ENCODE data around the gene TMEM141.

DNA sequence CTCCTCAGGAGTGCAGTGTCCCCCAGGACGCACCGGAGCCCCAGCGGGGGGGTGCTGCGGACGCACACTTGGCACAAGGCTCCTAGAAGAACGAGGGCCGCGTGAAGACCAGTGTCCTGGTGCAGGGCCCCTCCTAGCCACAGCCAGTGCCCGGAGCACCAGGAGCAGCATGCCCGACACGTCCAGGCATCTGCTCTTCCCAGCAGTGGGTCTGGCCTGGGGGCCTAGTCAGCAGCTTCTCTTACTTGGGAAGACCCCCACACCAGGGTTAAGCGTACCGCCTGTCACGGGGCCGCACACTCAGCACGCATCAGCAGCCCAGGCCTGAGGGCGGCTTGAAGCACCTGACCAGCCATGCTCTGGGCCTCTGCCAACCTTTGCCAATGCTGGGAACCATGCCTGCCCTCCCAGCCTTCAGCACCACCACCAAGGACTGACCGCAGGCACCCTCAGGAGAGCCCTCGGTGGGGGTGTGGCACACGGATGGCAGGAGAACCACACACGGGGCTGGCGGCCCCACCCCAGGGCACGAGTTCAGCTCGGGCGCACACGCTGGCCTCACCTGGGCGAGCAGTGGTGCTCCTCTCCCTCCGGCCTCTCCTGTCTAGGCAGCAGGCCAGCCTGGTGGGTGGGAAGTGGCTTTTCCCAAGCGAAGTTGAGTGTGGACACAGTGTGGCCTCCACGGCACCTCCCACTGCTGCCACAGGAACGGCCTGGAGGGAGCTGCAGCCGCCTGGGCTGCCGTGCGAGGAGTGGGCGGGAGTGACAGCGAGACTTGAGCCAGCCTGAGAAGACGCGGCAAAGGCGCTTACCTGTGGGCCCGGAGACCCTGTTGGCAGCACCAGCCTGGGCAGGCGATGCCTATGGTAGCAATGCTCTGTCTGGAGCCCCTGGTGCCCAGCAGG lies 39.1 kb downstream of the TMEM141 start:
- TF ChIP-seq, protein P1, sequence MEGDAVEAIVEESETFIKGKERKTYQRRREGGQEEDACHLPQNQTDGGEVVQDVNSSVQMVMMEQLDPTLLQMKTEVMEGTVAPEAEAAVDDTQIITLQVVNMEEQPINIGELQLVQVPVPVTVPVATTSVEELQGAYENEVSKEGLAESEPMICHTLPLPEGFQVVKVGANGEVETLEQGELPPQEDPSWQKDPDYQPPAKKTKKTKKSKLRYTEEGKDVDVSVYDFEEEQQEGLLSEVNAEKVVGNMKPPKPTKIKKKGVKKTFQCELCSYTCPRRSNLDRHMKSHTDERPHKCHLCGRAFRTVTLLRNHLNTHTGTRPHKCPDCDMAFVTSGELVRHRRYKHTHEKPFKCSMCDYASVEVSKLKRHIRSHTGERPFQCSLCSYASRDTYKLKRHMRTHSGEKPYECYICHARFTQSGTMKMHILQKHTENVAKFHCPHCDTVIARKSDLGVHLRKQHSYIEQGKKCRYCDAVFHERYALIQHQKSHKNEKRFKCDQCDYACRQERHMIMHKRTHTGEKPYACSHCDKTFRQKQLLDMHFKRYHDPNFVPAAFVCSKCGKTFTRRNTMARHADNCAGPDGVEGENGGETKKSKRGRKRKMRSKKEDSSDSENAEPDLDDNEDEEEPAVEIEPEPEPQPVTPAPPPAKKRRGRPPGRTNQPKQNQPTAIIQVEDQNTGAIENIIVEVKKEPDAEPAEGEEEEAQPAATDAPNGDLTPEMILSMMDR (IDR thresholded peaks at IDR 0.05) = no peak
- no peak for TF ChIP-seq POLR2A (IDR thresholded peaks at IDR 0.05)

All from heart left ventricle (tissue), 13 donors.